Prostate gland (tissue), 2 donors: Measurements from ENCODE around the gene TPSG1.

Experiments
- POLR2A ChIP-seq: fragments of 450-650 bp; IDR thresholded peaks from one replicate; pipeline ENCODE4 v1.6.1; 2016; ENCODE audit warnings: antibody characterized with exemption, mild to moderate bottlenecking
- TF ChIP-seq, protein P1 (sequence below), 4 experiments: fragments of 200-600 bp in 2 of 4; fragments of 450-650 bp in 2 of 4; sonication (generic) in 2 of 4; IDR thresholded peaks; 1 replicate in 3 of 4; 2 replicates in 1 of 4; pipeline ENCODE4 v1.5.1; 2016 to 2019; ENCODE audit warnings: antibody characterized with exemption in 4 of 4, mild to moderate bottlenecking in 2 of 4, moderate library complexity in 2 of 4

GRCh38 chr16:1215574-1216295, 9.3 kb downstream of the TPSG1 start:
- TF ChIP-seq, protein P1, sequence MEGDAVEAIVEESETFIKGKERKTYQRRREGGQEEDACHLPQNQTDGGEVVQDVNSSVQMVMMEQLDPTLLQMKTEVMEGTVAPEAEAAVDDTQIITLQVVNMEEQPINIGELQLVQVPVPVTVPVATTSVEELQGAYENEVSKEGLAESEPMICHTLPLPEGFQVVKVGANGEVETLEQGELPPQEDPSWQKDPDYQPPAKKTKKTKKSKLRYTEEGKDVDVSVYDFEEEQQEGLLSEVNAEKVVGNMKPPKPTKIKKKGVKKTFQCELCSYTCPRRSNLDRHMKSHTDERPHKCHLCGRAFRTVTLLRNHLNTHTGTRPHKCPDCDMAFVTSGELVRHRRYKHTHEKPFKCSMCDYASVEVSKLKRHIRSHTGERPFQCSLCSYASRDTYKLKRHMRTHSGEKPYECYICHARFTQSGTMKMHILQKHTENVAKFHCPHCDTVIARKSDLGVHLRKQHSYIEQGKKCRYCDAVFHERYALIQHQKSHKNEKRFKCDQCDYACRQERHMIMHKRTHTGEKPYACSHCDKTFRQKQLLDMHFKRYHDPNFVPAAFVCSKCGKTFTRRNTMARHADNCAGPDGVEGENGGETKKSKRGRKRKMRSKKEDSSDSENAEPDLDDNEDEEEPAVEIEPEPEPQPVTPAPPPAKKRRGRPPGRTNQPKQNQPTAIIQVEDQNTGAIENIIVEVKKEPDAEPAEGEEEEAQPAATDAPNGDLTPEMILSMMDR (IDR thresholded peaks at IDR 0.05), result no peak
- no peak for TF ChIP-seq POLR2A
